GM12864 (cell line): ENCODE data around the gene METTL21A.

Experiments
- DNase-seq: peaks from one replicate; pipeline ENCODE4 v3.0.0-alpha.2; 2011; ENCODE audit warnings: low read depth
- H3K4me3 ChIP-seq: 2 replicates; pipeline ENCODE4 v1.5.1; 2011; ENCODE audit warnings: mild to moderate bottlenecking, low read depth, low read length, control low read depth
- TF ChIP-seq, protein P1 (sequence below): IDR thresholded peaks from 2 replicates; pipeline ENCODE4 v1.5.1; 2011; ENCODE audit warnings: low read depth, mild to moderate bottlenecking, moderate library complexity, low read length, control low read depth, inconsistent platforms; ENCODE audit errors: missing control alignments

The METTL21A gene

DNA sequence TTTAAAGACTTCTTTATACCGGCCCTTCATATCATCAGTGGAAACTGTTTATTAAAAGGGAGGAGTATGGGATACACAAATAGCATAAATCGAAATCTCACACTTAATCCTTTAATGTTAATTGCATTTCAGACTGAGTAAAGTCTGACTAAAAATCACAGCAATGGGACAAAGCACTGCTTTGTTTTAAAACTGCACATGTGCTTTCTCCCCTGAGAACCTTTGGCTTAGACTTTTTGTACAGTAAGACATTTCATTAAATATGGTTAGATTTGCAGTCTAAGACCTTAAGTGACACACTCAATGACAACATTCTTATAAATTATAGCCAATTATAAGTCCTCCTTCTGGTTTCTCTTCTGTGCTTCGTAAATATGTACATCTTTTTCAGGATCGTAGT, 12.5 kb downstream of the METTL21A start:
- DNase-seq: no peak
- no peak overlapping the region for H3K4me3 ChIP-seq
- TF ChIP-seq, protein P1, sequence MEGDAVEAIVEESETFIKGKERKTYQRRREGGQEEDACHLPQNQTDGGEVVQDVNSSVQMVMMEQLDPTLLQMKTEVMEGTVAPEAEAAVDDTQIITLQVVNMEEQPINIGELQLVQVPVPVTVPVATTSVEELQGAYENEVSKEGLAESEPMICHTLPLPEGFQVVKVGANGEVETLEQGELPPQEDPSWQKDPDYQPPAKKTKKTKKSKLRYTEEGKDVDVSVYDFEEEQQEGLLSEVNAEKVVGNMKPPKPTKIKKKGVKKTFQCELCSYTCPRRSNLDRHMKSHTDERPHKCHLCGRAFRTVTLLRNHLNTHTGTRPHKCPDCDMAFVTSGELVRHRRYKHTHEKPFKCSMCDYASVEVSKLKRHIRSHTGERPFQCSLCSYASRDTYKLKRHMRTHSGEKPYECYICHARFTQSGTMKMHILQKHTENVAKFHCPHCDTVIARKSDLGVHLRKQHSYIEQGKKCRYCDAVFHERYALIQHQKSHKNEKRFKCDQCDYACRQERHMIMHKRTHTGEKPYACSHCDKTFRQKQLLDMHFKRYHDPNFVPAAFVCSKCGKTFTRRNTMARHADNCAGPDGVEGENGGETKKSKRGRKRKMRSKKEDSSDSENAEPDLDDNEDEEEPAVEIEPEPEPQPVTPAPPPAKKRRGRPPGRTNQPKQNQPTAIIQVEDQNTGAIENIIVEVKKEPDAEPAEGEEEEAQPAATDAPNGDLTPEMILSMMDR: no peak

DNA sequence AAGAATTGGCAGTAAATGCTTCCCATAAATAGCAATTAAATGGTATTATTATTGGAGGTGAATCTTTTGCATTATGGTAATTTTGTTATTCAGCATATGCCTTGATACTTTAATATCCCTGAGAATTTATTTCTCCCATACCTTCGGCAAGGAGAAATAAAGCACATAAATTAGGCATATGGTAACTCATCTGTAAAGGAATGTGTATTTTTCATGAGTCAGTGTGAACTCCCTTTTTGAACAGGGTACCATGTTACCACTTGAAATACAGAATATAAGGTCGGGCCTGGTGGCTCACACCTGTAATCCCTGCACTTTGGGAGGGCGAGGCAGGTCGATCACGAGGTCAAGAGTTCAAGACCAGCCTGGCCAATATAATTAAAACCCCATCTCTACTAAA, 18.4 kb downstream of the METTL21A start:
- DNase-seq: no peak
- TF ChIP-seq, protein P1: no peak
- no peak overlapping the region for H3K4me3 ChIP-seq

DNA sequence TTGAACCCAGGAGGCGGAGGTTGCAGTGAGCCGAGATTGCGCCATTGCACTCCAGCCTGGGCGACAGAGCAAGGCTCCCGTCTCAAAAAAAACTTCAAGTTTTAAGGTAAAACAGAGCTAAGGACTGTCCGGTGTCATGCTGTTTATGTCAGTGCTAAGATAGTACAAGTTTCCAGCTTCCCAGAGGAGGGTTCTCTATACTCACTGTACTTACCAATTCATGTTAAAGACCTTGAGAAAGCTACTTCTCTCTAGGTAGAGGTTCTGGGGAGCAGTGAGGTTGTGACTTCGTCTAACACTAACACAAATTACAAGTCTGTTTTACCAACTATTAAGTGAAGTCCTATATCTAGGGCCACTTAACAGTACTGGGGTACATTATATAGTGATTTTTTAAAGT, 18.8 kb downstream of the METTL21A start:
- TF ChIP-seq, protein P1: no peak
- DNase-seq: no peak
- no peak overlapping the region for H3K4me3 ChIP-seq

DNA sequence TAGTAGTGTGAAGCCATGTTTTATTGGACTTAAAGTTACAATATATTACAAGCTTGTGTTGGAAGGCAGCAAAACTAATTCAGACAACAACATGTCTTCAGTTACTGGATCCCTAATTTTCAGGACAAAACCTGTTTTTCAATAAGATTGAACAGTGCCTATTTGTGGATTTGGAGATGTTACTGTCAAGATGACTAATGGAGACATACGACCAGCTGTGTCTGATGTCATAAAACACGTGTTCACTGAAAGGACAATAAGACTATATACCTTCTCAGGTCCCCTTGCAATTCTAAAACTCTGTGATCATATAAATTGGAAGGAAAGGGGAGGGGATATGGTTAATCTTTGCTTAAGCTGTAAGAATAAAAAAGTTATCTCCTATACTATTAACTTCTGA, 21.7 kb downstream of the METTL21A start:
- no peak overlapping the region for H3K4me3 ChIP-seq
- DNase-seq: no peak
- TF ChIP-seq, protein P1: no peak

DNA sequence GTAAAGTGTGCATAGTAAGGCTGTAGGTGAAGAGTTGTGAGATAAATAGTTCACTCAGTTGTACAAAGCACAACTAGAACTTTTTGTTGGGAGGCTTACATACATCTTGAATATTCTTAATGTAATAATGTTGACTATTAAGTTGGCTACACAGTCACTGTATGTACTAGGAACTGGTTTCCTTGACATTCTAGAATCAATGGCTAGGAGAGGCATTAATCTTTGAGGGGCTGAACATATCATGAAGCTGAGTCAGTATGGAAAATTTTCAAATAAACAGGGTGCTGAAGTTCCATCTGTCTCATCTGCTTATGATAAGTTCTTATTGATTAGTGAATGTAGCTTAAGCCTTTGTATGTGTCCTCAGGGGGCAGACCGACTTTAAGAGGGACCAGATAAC, 23.4 kb downstream of the METTL21A start:
- no peak overlapping the region for H3K4me3 ChIP-seq
- TF ChIP-seq, protein P1: no peak
- no peak for DNase-seq

DNA sequence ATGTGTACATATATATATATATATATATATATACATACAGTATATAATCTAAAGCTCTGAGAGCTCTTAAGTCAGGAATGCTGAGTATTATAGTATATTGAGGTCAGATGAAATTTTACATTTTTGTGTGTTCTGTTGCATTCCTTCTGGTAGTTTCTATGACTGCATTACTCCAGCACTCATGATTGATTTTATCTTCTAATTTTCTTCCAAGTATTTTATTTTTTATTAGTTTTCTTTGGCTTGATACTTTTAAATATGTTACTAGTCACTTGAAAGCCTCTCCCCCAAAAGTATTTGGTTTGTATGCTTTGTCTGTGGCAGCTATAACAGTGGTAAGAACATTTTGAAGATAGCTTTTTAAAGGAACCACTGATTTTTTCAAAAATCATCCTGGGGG, 25.0 kb downstream of the METTL21A start:
- DNase-seq: no peak
- TF ChIP-seq, protein P1: no peak
- H3K4me3 ChIP-seq: no peak overlapping the region

DNA sequence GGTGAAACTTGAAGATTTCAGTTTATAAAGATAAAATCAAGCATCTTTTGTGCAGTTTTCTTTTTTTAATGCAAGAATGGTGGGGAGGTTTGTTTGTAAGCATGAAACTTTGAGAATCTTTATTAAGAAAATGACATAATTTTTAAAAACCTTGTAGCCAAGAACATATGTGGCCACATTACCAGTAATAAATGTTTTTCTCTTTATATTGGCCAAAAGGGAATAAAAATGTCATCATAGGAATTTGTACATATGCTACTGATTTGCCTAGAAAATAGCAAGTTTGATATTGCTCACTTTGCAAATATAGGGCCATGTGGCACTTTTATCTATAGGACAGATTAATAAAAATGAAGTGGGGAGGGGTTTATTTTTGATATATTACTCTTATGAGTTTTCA, 25.6 kb downstream of the METTL21A start:
- TF ChIP-seq, protein P1: no peak
- no peak overlapping the region for H3K4me3 ChIP-seq
- DNase-seq: no peak
